WTC11 (cell line): ENCODE data around the gene GABRG3. TPM values are rescaled to one million over a fixed set of nuclear protein-coding genes. Genes with fewer than 3 reads are reported as not detected.

ENCODE experiments used
- ATAC-seq: fragments of 200-7000 bp; cut with Tn5 transposase; 2 replicates; pipeline ENCODE4 v1.10.0; 2021; ENCODE audit warnings: mild to moderate bottlenecking, moderate library complexity
- CTCF ChIA-PET: fragments of 300-600 bp; sonication (Branson Sonifier 250); formaldehyde crosslinking; loops from one replicate; lab custom pipeline; 2021; ENCODE audit warnings: antibody characterized with exemption; lab: Charles Lee
- POLR2A ChIA-PET: fragments of 350-600 bp; sonication (Branson Sonifier 250); formaldehyde crosslinking; loops from one replicate; lab custom pipeline; 2021; ENCODE audit warnings: antibody characterized with exemption; lab: Charles Lee
- DNase-seq: peaks from one replicate; pipeline ENCODE4 v3.0.0; 2021; ENCODE audit warnings: low spot score
- H3K27ac Mint-ChIP-seq: 2 replicates; pipeline ENCODE4 v1.8.0; 2021; ENCODE audit warnings: mixed read lengths
- H3K27me3 Mint-ChIP-seq: 2 replicates; pipeline ENCODE4 v1.8.0; 2021; ENCODE audit warnings: low read depth, mild to moderate bottlenecking, moderate library complexity, mixed read lengths
- H3K36me3 Mint-ChIP-seq: 2 replicates; pipeline ENCODE4 v1.8.0; 2021; ENCODE audit warnings: mixed read lengths
- H3K4me1 Mint-ChIP-seq: 2 replicates; pipeline ENCODE4 v1.8.0; 2022; ENCODE audit warnings: mixed read lengths
- H3K4me3 Mint-ChIP-seq: 2 replicates; pipeline ENCODE4 v1.8.0; 2021; ENCODE audit warnings: mild to moderate bottlenecking, moderate library complexity, mixed read lengths
- H3K9me3 Mint-ChIP-seq: 2 replicates; pipeline ENCODE4 v1.8.0; 2021; ENCODE audit warnings: mixed read lengths
- AR ChIP-seq: fragments of 250-450 bp; sonication (Bioruptor Pico); IDR thresholded peaks from 2 replicates; pipeline ENCODE4 v1.9.0; 2021; ENCODE audit warnings: mild to moderate bottlenecking
- CREM ChIP-seq: sonication (generic); formaldehyde crosslinking; IDR thresholded peaks from 2 replicates; pipeline ENCODE4 v1.8.1; 2022; ENCODE audit warnings: mild to moderate bottlenecking, missing genetic modification reagents, moderate library complexity
- EMX1 ChIP-seq: fragments of 250-450 bp; sonication (Bioruptor Pico); IDR thresholded peaks from 2 replicates; pipeline ENCODE4 v1.8.0; 2021; ENCODE audit warnings: mild to moderate bottlenecking
- IRF2 ChIP-seq: sonication (generic); formaldehyde crosslinking; IDR thresholded peaks from 2 replicates; pipeline ENCODE4 v1.8.0; 2022; ENCODE audit warnings: low read depth, missing genetic modification reagents, borderline replicate concordance
- MAX ChIP-seq: sonication (generic); formaldehyde crosslinking; IDR thresholded peaks from 2 replicates; pipeline ENCODE4 v1.8.0; 2022; ENCODE audit warnings: mild to moderate bottlenecking, missing genetic modification reagents
- NFATC4 ChIP-seq: fragments of 250-450 bp; sonication (Bioruptor Pico); IDR thresholded peaks from 2 replicates; pipeline ENCODE4 v1.9.0; 2021; ENCODE audit warnings: mild to moderate bottlenecking
- NR2C2 ChIP-seq: sonication (generic); formaldehyde crosslinking; IDR thresholded peaks from 2 replicates; pipeline ENCODE4 v1.8.0; 2022; ENCODE audit warnings: mild to moderate bottlenecking, missing genetic modification reagents
- SMAD4 ChIP-seq: sonication (generic); formaldehyde crosslinking; IDR thresholded peaks from 2 replicates; pipeline ENCODE4 v1.8.0; 2022; ENCODE audit warnings: mild to moderate bottlenecking, missing genetic modification reagents
- TEAD1 ChIP-seq: sonication (generic); formaldehyde crosslinking; IDR thresholded peaks from 2 replicates; pipeline ENCODE4 v1.8.0; 2022; ENCODE audit warnings: mild to moderate bottlenecking, missing genetic modification reagents
- TP53 ChIP-seq: sonication (generic); formaldehyde crosslinking; IDR thresholded peaks from 2 replicates; pipeline ENCODE4 v1.8.1; 2023; ENCODE audit warnings: mild to moderate bottlenecking, missing genetic modification reagents
- ZNF396 ChIP-seq: fragments of 250-450 bp; sonication (Bioruptor Pico); IDR thresholded peaks from 2 replicates; pipeline ENCODE4 v1.8.0; 2021; ENCODE audit warnings: mild to moderate bottlenecking, moderate library complexity, borderline replicate concordance
- ZNF425 ChIP-seq: fragments of 250-450 bp; sonication (Bioruptor Pico); conservative IDR thresholded peaks from 2 replicates; pipeline ENCODE4 v1.9.0; 2021; ENCODE audit warnings: mild to moderate bottlenecking
- ZNF671 ChIP-seq: fragments of 250-450 bp; sonication (Bioruptor Pico); IDR thresholded peaks from 2 replicates; pipeline ENCODE4 v1.8.0; 2021; ENCODE audit warnings: mild to moderate bottlenecking
- total RNA-seq: library from RNA; stranded (reverse); gene quantifications from 3 replicates; pipeline ENCODE4 v1.2.3, GENCODE V29; 2021
- TF ChIP-seq, protein P1 (sequence below): sonication (generic); formaldehyde crosslinking; IDR thresholded peaks from 2 replicates; pipeline ENCODE4 v1.8.1; 2022; ENCODE audit warnings: low read depth, mild to moderate bottlenecking, moderate library complexity, missing genetic modification reagents, borderline replicate concordance
- TF ChIP-seq, protein P2 (sequence below): sonication (generic); formaldehyde crosslinking; IDR thresholded peaks from 2 replicates; pipeline ENCODE4 v1.8.1; 2023; ENCODE audit warnings: mild to moderate bottlenecking, missing genetic modification reagents, moderate library complexity
- TF ChIP-seq, protein P3 (sequence below): sonication (generic); formaldehyde crosslinking; conservative IDR thresholded peaks from 2 replicates; pipeline ENCODE4 v1.8.1; 2023; ENCODE audit warnings: mild to moderate bottlenecking, low read depth, missing genetic modification reagents, moderate library complexity
- TF ChIP-seq, protein P4 (sequence below): fragments of 250-450 bp; sonication (Bioruptor Pico); IDR thresholded peaks from 2 replicates; pipeline ENCODE4 v1.9.0; 2021; ENCODE audit warnings: mild to moderate bottlenecking
- TF ChIP-seq, protein P5 (sequence below): fragments of 200-600 bp; IDR thresholded peaks from 2 replicates; pipeline ENCODE4 v1.8.0; 2022; ENCODE audit warnings: antibody characterized with exemption
- TF ChIP-seq, protein P6 (sequence below): fragments of 250-450 bp; sonication (Bioruptor Pico); IDR thresholded peaks from 2 replicates; pipeline ENCODE4 v1.9.0; 2021; ENCODE audit warnings: moderate library complexity, mild to moderate bottlenecking, inconsistent platforms, borderline replicate concordance

Gene GABRG3
- total RNA-seq, 1 experiment from 2014 or later: 0.72 TPM

GRCh38 chr15:27410996-27411605 lies 440.1 kb downstream of the GABRG3 start:
- TF ChIP-seq, protein P1, sequence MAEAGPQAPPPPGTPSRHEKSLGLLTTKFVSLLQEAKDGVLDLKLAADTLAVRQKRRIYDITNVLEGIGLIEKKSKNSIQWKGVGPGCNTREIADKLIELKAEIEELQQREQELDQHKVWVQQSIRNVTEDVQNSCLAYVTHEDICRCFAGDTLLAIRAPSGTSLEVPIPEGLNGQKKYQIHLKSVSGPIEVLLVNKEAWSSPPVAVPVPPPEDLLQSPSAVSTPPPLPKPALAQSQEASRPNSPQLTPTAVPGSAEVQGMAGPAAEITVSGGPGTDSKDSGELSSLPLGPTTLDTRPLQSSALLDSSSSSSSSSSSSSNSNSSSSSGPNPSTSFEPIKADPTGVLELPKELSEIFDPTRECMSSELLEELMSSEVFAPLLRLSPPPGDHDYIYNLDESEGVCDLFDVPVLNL (CRISPR knock-in tag): no peak
- TF ChIP-seq IRF2 (CRISPR knock-in tag) (no peak), ZNF671 (CRISPR knock-in tag) (no peak), SMAD4 (CRISPR knock-in tag) (no peak), ZNF396 (no peak), CREM (CRISPR knock-in tag) (no peak), EMX1 (CRISPR knock-in tag) (no peak), ZNF425 (no peak), TP53 (CRISPR knock-in tag) (no peak), NFATC4 (CRISPR knock-in tag) (no peak), AR (no peak), MAX (no peak), TEAD1 (CRISPR knock-in tag) (no peak), NR2C2 (no peak)
- TF ChIP-seq, protein P2, sequence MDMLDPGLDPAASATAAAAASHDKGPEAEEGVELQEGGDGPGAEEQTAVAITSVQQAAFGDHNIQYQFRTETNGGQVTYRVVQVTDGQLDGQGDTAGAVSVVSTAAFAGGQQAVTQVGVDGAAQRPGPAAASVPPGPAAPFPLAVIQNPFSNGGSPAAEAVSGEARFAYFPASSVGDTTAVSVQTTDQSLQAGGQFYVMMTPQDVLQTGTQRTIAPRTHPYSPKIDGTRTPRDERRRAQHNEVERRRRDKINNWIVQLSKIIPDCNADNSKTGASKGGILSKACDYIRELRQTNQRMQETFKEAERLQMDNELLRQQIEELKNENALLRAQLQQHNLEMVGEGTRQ (CRISPR knock-in tag): no peak
- TF ChIP-seq, protein P3, sequence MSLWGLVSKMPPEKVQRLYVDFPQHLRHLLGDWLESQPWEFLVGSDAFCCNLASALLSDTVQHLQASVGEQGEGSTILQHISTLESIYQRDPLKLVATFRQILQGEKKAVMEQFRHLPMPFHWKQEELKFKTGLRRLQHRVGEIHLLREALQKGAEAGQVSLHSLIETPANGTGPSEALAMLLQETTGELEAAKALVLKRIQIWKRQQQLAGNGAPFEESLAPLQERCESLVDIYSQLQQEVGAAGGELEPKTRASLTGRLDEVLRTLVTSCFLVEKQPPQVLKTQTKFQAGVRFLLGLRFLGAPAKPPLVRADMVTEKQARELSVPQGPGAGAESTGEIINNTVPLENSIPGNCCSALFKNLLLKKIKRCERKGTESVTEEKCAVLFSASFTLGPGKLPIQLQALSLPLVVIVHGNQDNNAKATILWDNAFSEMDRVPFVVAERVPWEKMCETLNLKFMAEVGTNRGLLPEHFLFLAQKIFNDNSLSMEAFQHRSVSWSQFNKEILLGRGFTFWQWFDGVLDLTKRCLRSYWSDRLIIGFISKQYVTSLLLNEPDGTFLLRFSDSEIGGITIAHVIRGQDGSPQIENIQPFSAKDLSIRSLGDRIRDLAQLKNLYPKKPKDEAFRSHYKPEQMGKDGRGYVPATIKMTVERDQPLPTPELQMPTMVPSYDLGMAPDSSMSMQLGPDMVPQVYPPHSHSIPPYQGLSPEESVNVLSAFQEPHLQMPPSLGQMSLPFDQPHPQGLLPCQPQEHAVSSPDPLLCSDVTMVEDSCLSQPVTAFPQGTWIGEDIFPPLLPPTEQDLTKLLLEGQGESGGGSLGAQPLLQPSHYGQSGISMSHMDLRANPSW: no peak
- TF ChIP-seq, protein P4, sequence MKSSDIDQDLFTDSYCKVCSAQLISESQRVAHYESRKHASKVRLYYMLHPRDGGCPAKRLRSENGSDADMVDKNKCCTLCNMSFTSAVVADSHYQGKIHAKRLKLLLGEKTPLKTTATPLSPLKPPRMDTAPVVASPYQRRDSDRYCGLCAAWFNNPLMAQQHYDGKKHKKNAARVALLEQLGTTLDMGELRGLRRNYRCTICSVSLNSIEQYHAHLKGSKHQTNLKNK (CRISPR knock-in tag): no peak
- TF ChIP-seq, protein P5, sequence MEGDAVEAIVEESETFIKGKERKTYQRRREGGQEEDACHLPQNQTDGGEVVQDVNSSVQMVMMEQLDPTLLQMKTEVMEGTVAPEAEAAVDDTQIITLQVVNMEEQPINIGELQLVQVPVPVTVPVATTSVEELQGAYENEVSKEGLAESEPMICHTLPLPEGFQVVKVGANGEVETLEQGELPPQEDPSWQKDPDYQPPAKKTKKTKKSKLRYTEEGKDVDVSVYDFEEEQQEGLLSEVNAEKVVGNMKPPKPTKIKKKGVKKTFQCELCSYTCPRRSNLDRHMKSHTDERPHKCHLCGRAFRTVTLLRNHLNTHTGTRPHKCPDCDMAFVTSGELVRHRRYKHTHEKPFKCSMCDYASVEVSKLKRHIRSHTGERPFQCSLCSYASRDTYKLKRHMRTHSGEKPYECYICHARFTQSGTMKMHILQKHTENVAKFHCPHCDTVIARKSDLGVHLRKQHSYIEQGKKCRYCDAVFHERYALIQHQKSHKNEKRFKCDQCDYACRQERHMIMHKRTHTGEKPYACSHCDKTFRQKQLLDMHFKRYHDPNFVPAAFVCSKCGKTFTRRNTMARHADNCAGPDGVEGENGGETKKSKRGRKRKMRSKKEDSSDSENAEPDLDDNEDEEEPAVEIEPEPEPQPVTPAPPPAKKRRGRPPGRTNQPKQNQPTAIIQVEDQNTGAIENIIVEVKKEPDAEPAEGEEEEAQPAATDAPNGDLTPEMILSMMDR: no peak
- TF ChIP-seq, protein P6, sequence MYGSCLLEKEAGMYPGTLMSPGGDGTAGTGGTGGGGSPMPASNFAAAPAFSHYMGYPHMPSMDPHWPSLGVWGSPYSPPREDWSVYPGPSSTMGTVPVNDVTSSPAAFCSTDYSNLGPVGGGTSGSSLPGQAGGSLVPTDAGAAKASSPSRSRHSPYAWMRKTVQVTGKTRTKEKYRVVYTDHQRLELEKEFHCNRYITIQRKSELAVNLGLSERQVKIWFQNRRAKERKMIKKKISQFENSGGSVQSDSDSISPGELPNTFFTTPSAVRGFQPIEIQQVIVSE (CRISPR knock-in tag): no peak
- Mint-ChIP-seq H3K27me3 (peaks cover 4% of the 10 kb centered on the region; the same call in 1 of the 2 replicates), H3K27ac (no peak overlapping the region), H3K9me3 (peaks cover 12% of the 10 kb centered on the region), H3K4me3 (no peak overlapping the region), H3K36me3 (no peaks in the 10 kb centered on the region), H3K4me1 (peaks cover 38% of the 10 kb centered on the region)
- DNase-seq (no peak), ATAC-seq (no peak)
- ChIA-PET CTCF (no interaction called here), POLR2A (no interaction called here)
